Measurements from ENCODE around the gene FLG2.
A peak's percentile ranks its signal among the peaks of the same experiment; 100 is the strongest.

The FLG2 gene

GRCh38 chr1:152359906-152360305 lies at the start of gene FLG2:
TSS of gene FLG2 (minus strand) at chr1:152360006. CDS start at chr1:152358884, 1,122 bp downstream.
- no peak for DNase-seq (ENCODE audit: low read depth in 2 of 2, low spot score in 1 of 2)

- DNase-seq (ENCODE audit: low read depth in 2 of 2, low spot score in 1 of 2): no peak
These were observed 48.9 kb upstream of the FLG2 start for GRCh38 chr1:152408664-152409063.

DNA sequence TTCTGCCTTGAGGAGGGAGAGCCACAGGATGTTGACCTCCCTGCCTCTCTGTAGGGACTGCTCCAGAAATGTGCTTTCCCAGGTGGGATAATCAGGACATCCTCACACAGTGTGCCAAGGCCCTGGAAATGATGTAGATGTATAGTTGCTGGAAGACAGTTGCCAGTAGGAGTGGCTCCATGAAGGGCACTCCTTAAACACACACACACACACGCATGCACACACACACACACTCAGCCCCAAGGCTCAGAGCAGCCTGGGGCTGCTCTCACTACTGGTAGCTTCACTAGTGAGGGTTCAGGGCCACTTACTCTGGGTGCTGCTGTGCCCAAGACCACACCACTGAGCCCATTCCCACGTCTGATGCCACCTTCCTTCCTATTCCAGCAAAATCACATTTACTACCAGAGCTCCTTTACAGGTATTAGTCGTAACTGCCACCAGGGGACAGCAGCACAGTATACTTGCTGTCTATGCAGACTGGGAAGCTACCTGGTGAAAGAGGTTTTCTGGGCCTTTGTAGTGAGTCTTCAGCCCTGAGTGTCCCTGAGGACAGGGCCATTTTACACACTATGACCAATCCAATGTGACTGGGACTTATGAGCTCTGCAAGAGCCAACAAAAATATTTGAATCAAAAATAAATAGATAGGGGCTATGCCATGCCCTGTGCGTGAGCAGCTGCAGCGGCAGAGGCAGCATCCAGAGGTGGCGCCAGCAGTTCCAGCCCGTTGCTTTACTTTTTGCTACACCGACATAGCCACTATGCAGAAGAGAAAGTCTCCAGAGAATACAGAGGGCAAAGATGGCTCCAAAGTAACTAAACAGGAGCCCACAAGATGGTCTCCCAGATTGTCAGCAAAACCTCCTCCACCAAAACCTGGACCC lies 39.2 kb upstream of the FLG2 start:
- DNase-seq (ENCODE audit: low read depth in 2 of 2, low spot score in 1 of 2): no peak

- no peak for DNase-seq (ENCODE audit: low read depth in 2 of 2, low spot score in 1 of 2)
These were observed 37.7 kb upstream of the FLG2 start for GRCh38 chr1:152397474-152397873.

GRCh38 chr1:152394151-152394550 lies 34.3 kb upstream of the FLG2 start:
- DNase-seq (ENCODE audit: low read depth in 2 of 2, low spot score in 1 of 2): no peak

DNA sequence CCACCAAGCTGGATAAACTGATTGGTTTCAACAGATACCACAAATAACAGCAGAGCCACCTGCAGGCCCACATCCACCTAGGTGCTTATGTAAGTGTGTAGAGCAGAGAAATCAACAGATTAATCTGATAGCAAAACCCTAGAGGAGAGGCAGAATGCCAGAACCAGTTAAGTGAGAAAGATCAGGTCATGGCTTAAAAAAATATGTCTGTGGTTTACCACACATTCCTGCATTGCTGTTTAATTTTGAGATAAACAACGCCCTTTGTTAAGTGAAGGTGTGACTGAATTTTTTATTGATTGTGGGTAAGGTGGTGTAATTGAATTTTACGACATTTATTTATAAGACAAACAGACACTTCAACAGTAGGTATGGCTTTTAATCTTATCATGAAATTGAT lies 33.1 kb upstream of the FLG2 start:
- no peak for DNase-seq (ENCODE audit: low read depth in 2 of 2, low spot score in 1 of 2)

- no peak for DNase-seq (ENCODE audit: low read depth in 2 of 2, low spot score in 1 of 2)
These were observed 29.1 kb upstream of the FLG2 start for GRCh38 chr1:152388889-152389288.

GRCh38 chr1:152386940-152387339 lies 27.1 kb upstream of the FLG2 start:
- no peak for DNase-seq (ENCODE audit: low read depth in 2 of 2, low spot score in 1 of 2)

- no peak for DNase-seq (ENCODE audit: low read depth in 2 of 2, low spot score in 1 of 2)
These were observed 21.1 kb upstream of the FLG2 start for GRCh38 chr1:152380932-152381331.

DNA sequence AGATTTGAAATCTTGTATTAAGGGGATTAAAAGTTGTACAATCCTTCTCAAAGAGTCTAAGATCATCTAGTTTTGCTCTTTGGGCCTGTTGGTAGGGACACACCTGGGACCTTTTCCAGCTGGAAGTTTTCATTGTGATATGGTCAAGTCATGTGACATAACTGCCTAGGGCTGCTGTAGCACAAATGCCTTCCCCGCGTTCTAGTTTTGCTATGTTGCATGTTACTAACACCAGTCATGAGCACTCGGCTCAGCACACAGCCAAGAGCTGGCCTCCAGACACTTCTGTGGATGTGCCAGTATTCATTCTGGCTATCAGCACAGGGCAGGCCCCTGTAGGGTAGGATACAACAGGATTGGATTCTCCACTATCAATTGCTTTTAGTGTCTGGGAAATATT lies 14.6 kb upstream of the FLG2 start:
- DNase-seq (ENCODE audit: low read depth in 2 of 2, low spot score in 1 of 2): no peak

- DNase-seq (ENCODE audit: low read depth in 2 of 2, low spot score in 1 of 2): no peak
These were observed 12.9 kb upstream of the FLG2 start for GRCh38 chr1:152372672-152373071.

DNA sequence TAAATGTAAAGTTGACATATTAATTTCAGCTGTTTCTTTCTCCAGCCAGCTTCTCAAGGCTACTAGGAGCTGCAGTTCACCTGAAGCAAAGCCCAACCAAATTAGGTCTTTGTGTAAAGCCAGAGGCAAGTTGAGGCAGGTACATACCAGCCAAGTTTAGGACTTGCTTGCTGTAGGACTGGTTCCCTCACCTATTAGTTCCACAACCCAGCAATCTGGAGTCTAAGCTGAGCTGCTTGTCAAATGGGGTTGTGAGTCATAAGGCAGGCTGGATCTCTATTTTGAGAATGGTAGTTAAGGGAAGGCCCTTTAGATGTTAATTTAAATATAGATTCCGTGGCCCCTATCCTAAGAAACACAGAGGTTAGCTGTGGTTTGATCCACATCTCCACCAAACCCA lies 7.6 kb upstream of the FLG2 start:
- DNase-seq (ENCODE audit: low read depth in 2 of 2, low spot score in 1 of 2): no peak

GRCh38 chr1:152356736-152357135 lies 3.1 kb downstream of the FLG2 start:
- DNase-seq (ENCODE audit: low read depth in 2 of 2, low spot score in 1 of 2): no peak

GRCh38 chr1:152349611-152350010 lies 10.2 kb downstream of the FLG2 start:
- no peak for DNase-seq (ENCODE audit: low read depth in 2 of 2, low spot score in 1 of 2)

- DNase-seq (ENCODE audit: low read depth in 2 of 2, low spot score in 1 of 2): no peak
These were observed 11.4 kb downstream of the FLG2 start for GRCh38 chr1:152348447-152348846.

- DNase-seq (ENCODE audit: low read depth in 2 of 2, low spot score in 1 of 2): peak in 1 of 2 donors; percentile 2
These were observed 12.6 kb downstream of the FLG2 start for GRCh38 chr1:152347116-152347728.

DNA sequence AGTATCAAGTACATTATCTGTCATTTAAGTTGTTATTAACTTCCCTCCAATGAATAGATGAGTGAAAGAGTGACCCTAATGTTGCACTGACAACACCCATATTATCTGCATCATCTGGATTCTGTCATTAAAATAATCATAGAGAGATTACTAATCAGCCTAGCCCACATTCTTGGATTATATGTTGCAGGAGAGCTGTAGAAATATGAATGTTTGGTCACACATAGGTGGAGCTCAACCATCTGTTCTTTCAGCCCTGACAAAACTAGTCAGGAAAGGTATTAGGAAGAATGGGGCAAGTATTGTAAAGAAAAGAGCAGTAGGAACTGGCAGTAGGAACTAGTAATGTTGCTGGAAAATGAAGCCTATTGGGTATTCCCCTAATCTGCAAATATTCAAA lies 15.4 kb downstream of the FLG2 start:
- no peak for DNase-seq (ENCODE audit: low read depth in 2 of 2, low spot score in 1 of 2)

- no peak for DNase-seq (ENCODE audit: low read depth in 2 of 2, low spot score in 1 of 2)
These were observed 16.8 kb downstream of the FLG2 start for GRCh38 chr1:152343006-152343405.

DNA sequence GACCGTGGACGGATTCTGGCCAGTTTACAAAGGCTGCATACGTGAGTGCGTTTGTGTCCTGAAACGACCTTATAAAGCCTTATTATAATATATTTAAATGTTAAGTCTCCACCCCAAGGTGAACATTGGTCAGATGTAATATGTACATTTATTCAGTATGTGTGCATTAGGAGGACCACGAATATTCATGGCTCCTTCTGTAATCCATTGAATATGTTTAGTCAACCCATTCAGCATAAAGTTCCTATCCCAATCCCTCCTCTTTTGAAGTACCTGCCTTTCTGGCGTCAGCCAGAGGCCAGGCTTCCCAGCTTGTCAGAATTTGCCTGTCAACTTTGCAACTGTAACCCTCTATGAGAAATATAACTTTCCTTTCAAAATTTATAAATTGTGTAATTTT lies 24.4 kb downstream of the FLG2 start:
- DNase-seq (ENCODE audit: low read depth in 2 of 2, low spot score in 1 of 2): no peak

DNA sequence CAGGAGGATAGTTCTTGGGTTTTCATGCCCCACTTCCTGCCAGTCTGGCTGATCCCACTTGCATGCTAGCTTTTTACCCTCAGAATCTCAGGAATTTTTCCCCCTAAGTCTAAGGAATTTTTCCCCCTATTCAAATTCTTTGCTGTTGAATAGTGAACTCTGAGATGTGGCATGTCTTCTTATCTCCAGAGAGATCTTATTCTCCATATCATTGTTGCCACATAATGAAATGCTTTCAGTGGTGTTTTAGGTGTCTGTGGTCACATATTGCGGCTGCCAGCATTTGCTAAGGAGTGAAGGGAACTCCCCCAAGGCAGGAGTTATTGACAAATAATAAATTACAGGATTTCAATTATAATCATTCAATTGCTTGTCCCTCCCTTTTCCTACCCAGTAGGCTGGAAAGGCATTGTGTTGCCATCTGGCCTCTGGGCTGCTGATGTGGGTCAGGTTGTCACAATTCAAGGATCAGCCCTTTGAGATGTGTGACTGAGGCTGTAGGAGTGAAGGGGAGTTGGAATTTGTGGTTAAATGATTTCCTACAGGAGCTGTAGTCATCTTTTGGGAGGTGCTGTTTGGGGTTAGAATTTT lies 30.9 kb downstream of the FLG2 start:
- no peak for DNase-seq (ENCODE audit: low read depth in 2 of 2, low spot score in 1 of 2)

- no peak for DNase-seq (ENCODE audit: low read depth in 2 of 2, low spot score in 1 of 2)
These were observed 34.7 kb downstream of the FLG2 start, which contains the start of gene FLG for GRCh38 chr1:152325111-152325510. TSS of gene FLG (minus strand) at chr1:152325239. CDS start at chr1:152315456, 9,783 bp downstream.

- DNase-seq (ENCODE audit: low read depth in 2 of 2, low spot score in 1 of 2): no peak
These were observed 45.8 kb downstream of the FLG2 start for GRCh38 chr1:152313970-152314369.
